IMR-90 (cell line): Measurements from ENCODE around the gene ARHGAP19. TPM values are rescaled to one million over a fixed set of nuclear protein-coding genes. Genes with fewer than 3 reads are reported as not detected.
A peak's percentile ranks its signal among the peaks of the same experiment; 100 is the strongest.

Experiments
- ATAC-seq: fragments of 200-7000 bp; cut with Tn5 transposase; 2 replicates; pipeline ENCODE4 v1.9.1; 2020; ENCODE audit warnings: low read depth, mild to moderate bottlenecking, moderate library complexity
- BruUV-seq: library from RNA; stranded (reverse); fragments of 400-500 nt; replicated peaks from 2 replicates; lab custom pipeline; 2021; lab: Mats Ljungman, UMichigan
- CTCF ChIA-PET: fragments of 300-600 bp; formaldehyde crosslinking; extraction: SDS; loops from one replicate; lab custom pipeline; 2021; ENCODE audit warnings: antibody characterized with exemption; lab: Yijun Ruan, JAX
- POLR2A ChIA-PET: fragments of 300-600 bp; sonication (Branson Sonifier 250); formaldehyde crosslinking; loops from one replicate; lab custom pipeline; 2022; ENCODE audit warnings: antibody characterized with exemption; ENCODE audit not compliant: unreplicated experiment; lab: Charles Lee
- DNase-seq: peaks from one replicate; pipeline ENCODE4 v3.0.0; 2013
- H2AFZ ChIP-seq: replicated peaks from 2 replicates; pipeline ENCODE3; 2013; ENCODE audit warnings: low read length, mild to moderate bottlenecking; ENCODE audit not compliant: poor library complexity
- H2AK5ac ChIP-seq: 2 replicates; pipeline ENCODE4 v1.6.1; 2013; ENCODE audit warnings: low read depth, low read length, inconsistent platforms
- H2AK9ac ChIP-seq: replicated peaks from 2 replicates; pipeline ENCODE3; 2013; ENCODE audit warnings: mild to moderate bottlenecking, low read depth, low read length, moderate library complexity; ENCODE audit not compliant: poor library complexity
- H2BK120ac ChIP-seq: 2 replicates; pipeline ENCODE4 v1.6.1; 2013; ENCODE audit warnings: low read depth, low read length, inconsistent platforms
- H2BK15ac ChIP-seq: 3 replicates; pipeline ENCODE4 v1.6.1; 2013; ENCODE audit warnings: low read depth, low read length, inconsistent platforms
- H2BK20ac ChIP-seq: 2 replicates; pipeline ENCODE4 v1.6.1; 2013; ENCODE audit warnings: low read depth, mild to moderate bottlenecking, inconsistent platforms, low read length, moderate library complexity
- H2BK5ac ChIP-seq: 2 replicates; pipeline ENCODE4 v1.6.1; 2013; ENCODE audit warnings: mild to moderate bottlenecking, low read depth, low read length, inconsistent platforms; ENCODE audit not compliant: poor library complexity, severe bottlenecking
- H3K14ac ChIP-seq: replicated peaks from 2 replicates; pipeline ENCODE4 v1.6.1; 2013; ENCODE audit warnings: low read depth, low read length, inconsistent platforms
- H3K18ac ChIP-seq: 2 replicates; pipeline ENCODE4 v1.6.1; 2013; ENCODE audit warnings: low read depth, low read length, control low read depth
- H3K23ac ChIP-seq: 2 replicates; pipeline ENCODE4 v1.6.1; 2013; ENCODE audit warnings: low read depth, low read length, inconsistent platforms
- H3K27ac ChIP-seq: 2 replicates; pipeline ENCODE4 v1.5.1; 2013; ENCODE audit warnings: mild to moderate bottlenecking, control low read depth, low read length; ENCODE audit not compliant: insufficient read depth
- H3K27me3 ChIP-seq: 2 replicates; pipeline ENCODE4 v1.6.1; 2013; ENCODE audit warnings: low read length; ENCODE audit not compliant: control insufficient read depth, insufficient read depth
- H3K36me3 ChIP-seq: 2 replicates; pipeline ENCODE4 v1.6.1; 2013; ENCODE audit warnings: low read length, mixed read lengths; ENCODE audit not compliant: control insufficient read depth, insufficient read depth
- H3K4ac ChIP-seq: 2 replicates; pipeline ENCODE4 v1.6.1; 2013; ENCODE audit warnings: low read depth, low read length, inconsistent platforms
- H3K4me1 ChIP-seq: 2 replicates; pipeline ENCODE4 v1.6.1; 2013; ENCODE audit warnings: low read length, mixed read lengths; ENCODE audit not compliant: control insufficient read depth, insufficient read depth
- H3K4me2 ChIP-seq: 2 replicates; pipeline ENCODE4 v1.6.1; 2013; ENCODE audit warnings: low read depth, mild to moderate bottlenecking, control low read depth, low read length, moderate library complexity
- H3K4me3 ChIP-seq: 2 replicates; pipeline ENCODE4 v1.5.1; 2013; ENCODE audit warnings: low read depth, mild to moderate bottlenecking, control low read depth, low read length, moderate library complexity; ENCODE audit not compliant: insufficient read depth
- H3K56ac ChIP-seq: 2 replicates; pipeline ENCODE4 v1.6.1; 2013; ENCODE audit warnings: low read length, inconsistent platforms; ENCODE audit not compliant: insufficient read depth; ENCODE audit errors: extremely low read depth
- H3K79me1 ChIP-seq, 2 experiments: 2 replicates each; pipeline ENCODE4 v1.6.1; 2013; ENCODE audit warnings: low read length in 2 of 2, inconsistent platforms in 1 of 2, low read depth in 1 of 2
- H3K9ac ChIP-seq: 2 replicates; pipeline ENCODE4 v1.6.1; 2013; ENCODE audit warnings: low read depth, low read length, control low read depth
- H3K9me1 ChIP-seq: 2 replicates; pipeline ENCODE4 v1.6.1; 2013; ENCODE audit warnings: low read length, inconsistent platforms; ENCODE audit not compliant: insufficient read depth
- H3K9me3 ChIP-seq: 2 replicates; pipeline ENCODE4 v1.6.1; 2013; ENCODE audit warnings: low read length; ENCODE audit not compliant: control insufficient read depth, insufficient read depth
- H4K20me1 ChIP-seq: 2 replicates; pipeline ENCODE4 v1.6.1; 2013; ENCODE audit warnings: low read length, inconsistent platforms; ENCODE audit not compliant: insufficient read depth
- H4K5ac ChIP-seq: 2 replicates; pipeline ENCODE4 v1.6.1; 2013; ENCODE audit warnings: mild to moderate bottlenecking, low read depth, low read length, control low read depth
- H4K8ac ChIP-seq, 2 experiments: 2 replicates each; pipeline ENCODE4 v1.6.1; 2013; ENCODE audit warnings: low read depth in 2 of 2, low read length in 2 of 2, control low read depth in 1 of 2, inconsistent platforms in 1 of 2
- H4K91ac ChIP-seq: 2 replicates; pipeline ENCODE4 v1.6.1; 2013; ENCODE audit warnings: low read depth, low read length, inconsistent platforms; ENCODE audit not compliant: insufficient read depth
- CHD1 ChIP-seq: IDR thresholded peaks from 2 replicates; pipeline ENCODE4 v1.6.1; 2012; ENCODE audit warnings: low read depth, low read length, improper control_type of control experiment
- MAZ ChIP-seq: IDR thresholded peaks from 2 replicates; pipeline ENCODE4 v1.6.1; 2012; ENCODE audit warnings: low read depth, mild to moderate bottlenecking, low read length, improper control_type of control experiment, moderate library complexity, borderline replicate concordance
- NFE2L2 ChIP-seq: fragments of 150-350 bp; IDR thresholded peaks from 2 replicates; pipeline ENCODE4 v1.6.1; 2016; ENCODE audit warnings: low read depth, mild to moderate bottlenecking, low read length
- WGBS, 2 experiments: methylation state at CpG; one replicate each; pipeline versions ENCODE4 v1.1.5 to v1.1.7; 2013; ENCODE audit warnings: missing lambda C conversion rate in 2 of 2; ENCODE audit not compliant: insufficient read length in 1 of 2; ENCODE audit errors: extremely low coverage in 2 of 2; 5-methylcytosine and 5-hydroxymethylcytosine counted together
- dilution Hi-C: fragments of 300-500 bp; cut with HindIII; formaldehyde crosslinking; loops from one replicate; pipeline ENCODE4 v1.14.3; 2018; ENCODE audit warnings: low sequenced_read_pairs; ENCODE audit not compliant: unreplicated experiment
- in situ Hi-C: fragments of 300-500 bp; cut with MboI; formaldehyde crosslinking; loops from 3 replicates; pipeline ENCODE4 v1.14.3; 2019; ENCODE audit warnings: low sequenced_read_pairs, inconsistent platforms, mixed read lengths
- intact Hi-C: fragments of 100-400 bp; cut with micrococcal nuclease; formaldehyde crosslinking; loops from 2 replicates; pipeline ENCODE4 v1.10.0; 2022
- polyA plus RNA-seq, 3 experiments: library from polyadenylated mRNA; depleted of rRNA; stranded (reverse); fragments of >200 nt; gene quantifications; 2 replicates each; pipeline ENCODE4 v1.2.3, GENCODE V29; 2012; ENCODE audit warnings: low replicate concordance in 1 of 3
- total RNA-seq: library from RNA; depleted of rRNA; stranded (reverse); fragments of >200 nt; gene quantifications from 2 replicates; pipeline ENCODE4 v1.2.3, GENCODE V29; 2012

The ARHGAP19 gene
- total and polyA plus RNA-seq, 2 of the 4 experiments (the other 2 are of a cell fraction), result 6.3 to 7.0 TPM

GRCh38 chr10:97327348-97328294 is 35.2 kb upstream of the ARHGAP19 start:
- intact Hi-C loops, result no loop called here

More at GRCh38 chr10:97327348-97328294, 35.2 kb upstream of the ARHGAP19 start:
- no peak overlapping the region; the same call in 1 of the 2 replicates for H3K9ac ChIP-seq
- no peak overlapping the region for H3K27ac ChIP-seq
- 79% methylated on average over 4 of the region's 7 CpGs; no CpG with 5 or more reads in 1 of the 2 experiments for WGBS, 2 experiments
- ChIA-PET POLR2A (no interaction called here), CTCF (no interaction called here)
- H2BK5ac ChIP-seq, result no peak overlapping the region
- H3K27me3 ChIP-seq, result no peaks in the 10 kb centered on the region
- no peak overlapping the region for H2BK20ac ChIP-seq
- H3K4ac ChIP-seq, result no peak overlapping the region
- H3K14ac ChIP-seq, result no peak overlapping the region
- ATAC-seq, result no peak
- H4K5ac ChIP-seq, result no peak overlapping the region
- no peak overlapping the region for H2AK9ac ChIP-seq
- H3K9me3 ChIP-seq, result no peaks in the 10 kb centered on the region
- no peak for DNase-seq
- no peak overlapping the region for H4K8ac ChIP-seq
- H4K20me1 ChIP-seq, result no peaks in the 10 kb centered on the region
- dilution Hi-C loops, result no loop called here
- H3K4me2 ChIP-seq, result no peak overlapping the region
- peak overlapping the region; percentile 44 for H2AFZ ChIP-seq
- no TSS peak for BruUV-seq
- H3K79me1 ChIP-seq, result peaks cover 12 to 27% of the 10 kb centered on the region in 2 experiments
- H2AK5ac ChIP-seq, result no peak overlapping the region
- H3K36me3 ChIP-seq, result no peaks in the 10 kb centered on the region
- H3K23ac ChIP-seq, result no peak overlapping the region; the same call in 1 of the 2 replicates
- no peak overlapping the region for H3K18ac ChIP-seq
- no peak overlapping the region for H2BK15ac ChIP-seq
- H3K56ac ChIP-seq, result no peak overlapping the region
- in situ Hi-C loops, result no loop called here
- H3K4me3 ChIP-seq, result no peak overlapping the region
- H4K91ac ChIP-seq, result no peak overlapping the region
- peaks cover 13% of the 10 kb centered on the region for H3K4me1 ChIP-seq
- TF ChIP-seq CHD1, result no peak
- no peak for TF ChIP-seq NFE2L2
- TF ChIP-seq MAZ, result no peak
- no peak overlapping the region for H2BK120ac ChIP-seq
- H3K9me1 ChIP-seq, result no peaks in the 10 kb centered on the region; the same call in 1 of the 2 replicates
